ENCODE results near the gene COX5B. TPM values are rescaled to one million over a fixed set of nuclear protein-coding genes. Genes with fewer than 3 reads are reported as not detected.
"Not testable (repeated sequence)": the region's sequence is repeated elsewhere in the genome, so short reads cannot be mapped to it uniquely, and the experiment has no call there.

COX5B gene
- total RNA-seq, 1 donor from 2014 or later, result 142 TPM

GRCh38 chr2:97617911-97618310 lies 28.0 kb upstream of the COX5B start:
- H3K4me1 Mint-ChIP-seq, result peaks cover 11% of the 10 kb centered on the region
- no peak for TF ChIP-seq CTCF (conservative IDR thresholded peaks at IDR 0.05)
- H3K27ac Mint-ChIP-seq (ENCODE audit: unreplicated experiment), result no peak overlapping the region
- no peaks in the 10 kb centered on the region for H3K36me3 Mint-ChIP-seq (ENCODE audit: low read depth)
- DNase-seq (ENCODE audit: low read depth, low spot score), result no peak
- H3K27me3 Mint-ChIP-seq (ENCODE audit: low read depth), result no peaks in the 10 kb centered on the region
- H3K9me3 Mint-ChIP-seq, result peaks cover 4% of the 10 kb centered on the region
- no peak overlapping the region for H3K4me3 Mint-ChIP-seq

DNA sequence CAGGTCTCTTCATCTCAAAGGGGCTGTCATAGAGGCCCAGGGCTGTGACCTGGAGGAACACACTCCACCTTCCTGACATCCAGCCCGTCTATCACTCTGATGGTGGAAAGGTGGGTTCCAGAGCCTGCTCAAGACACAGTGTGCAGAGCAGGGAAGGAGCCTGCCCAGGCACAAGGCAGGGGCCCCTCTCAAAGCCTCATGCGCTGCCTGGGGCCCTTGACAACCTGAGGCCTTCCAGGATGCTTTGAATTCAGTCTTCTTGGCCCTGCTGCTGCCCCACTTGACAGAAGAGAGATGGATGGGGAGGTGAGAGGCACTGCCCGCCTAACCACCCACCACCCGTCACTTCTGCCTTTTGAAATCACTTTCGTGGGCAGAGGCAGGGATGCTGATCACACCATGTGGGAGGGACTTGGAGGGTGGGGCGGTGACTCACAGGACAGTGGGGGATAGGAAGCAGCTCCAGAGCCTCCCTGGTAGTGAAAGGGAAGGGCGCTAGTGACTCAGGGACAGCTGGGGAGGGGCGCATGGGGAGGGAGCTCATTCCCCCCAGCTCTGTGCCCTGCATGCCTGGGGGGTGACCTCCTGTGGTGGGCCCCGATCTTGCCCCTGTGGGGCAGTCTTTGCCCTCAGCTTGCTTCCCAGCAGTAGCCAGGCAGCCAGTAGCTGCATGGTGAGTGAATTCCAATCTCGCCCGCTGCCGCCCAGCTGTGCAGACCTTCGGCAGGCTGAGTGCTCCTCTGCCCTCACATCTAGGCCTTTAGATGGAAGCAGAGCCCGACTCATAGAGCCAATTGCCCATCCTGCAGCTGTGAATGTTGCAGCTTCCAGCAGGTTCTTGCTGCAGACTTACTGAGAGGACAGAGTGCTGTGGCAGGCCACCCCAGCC lies 26.7 kb upstream of the COX5B start:
- not testable (repeated sequence) for H3K27me3 Mint-ChIP-seq (ENCODE audit: low read depth); H3K27ac Mint-ChIP-seq (ENCODE audit: unreplicated experiment); DNase-seq (ENCODE audit: low read depth, low spot score); H3K9me3 Mint-ChIP-seq; H3K4me3 Mint-ChIP-seq; H3K36me3 Mint-ChIP-seq (ENCODE audit: low read depth)
- peaks cover 11% of the 10 kb centered on the region for H3K4me1 Mint-ChIP-seq

DNA sequence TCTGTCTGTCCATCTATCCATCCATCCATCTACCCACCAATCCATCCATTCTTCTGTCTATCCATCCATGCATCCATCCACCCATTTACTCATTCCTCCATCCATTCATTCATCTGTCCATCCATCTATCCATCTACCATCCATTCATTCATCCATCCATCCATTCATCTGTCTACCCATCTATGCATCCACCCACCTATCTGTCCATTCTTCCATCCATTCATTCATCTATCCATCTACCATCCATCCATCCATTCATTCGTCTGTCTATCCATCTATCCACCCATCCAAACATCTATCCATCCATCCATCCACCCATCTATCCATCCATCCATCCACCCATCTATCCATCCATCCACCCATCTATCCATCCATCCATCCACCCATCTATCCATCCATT lies 25.4 kb upstream of the COX5B start:
- H3K4me3 Mint-ChIP-seq; H3K36me3 Mint-ChIP-seq (ENCODE audit: low read depth); H3K27me3 Mint-ChIP-seq (ENCODE audit: low read depth); H3K27ac Mint-ChIP-seq (ENCODE audit: unreplicated experiment); DNase-seq (ENCODE audit: low read depth, low spot score); H3K9me3 Mint-ChIP-seq: not testable (repeated sequence)
- H3K4me1 Mint-ChIP-seq, result peaks cover 11% of the 10 kb centered on the region

DNA sequence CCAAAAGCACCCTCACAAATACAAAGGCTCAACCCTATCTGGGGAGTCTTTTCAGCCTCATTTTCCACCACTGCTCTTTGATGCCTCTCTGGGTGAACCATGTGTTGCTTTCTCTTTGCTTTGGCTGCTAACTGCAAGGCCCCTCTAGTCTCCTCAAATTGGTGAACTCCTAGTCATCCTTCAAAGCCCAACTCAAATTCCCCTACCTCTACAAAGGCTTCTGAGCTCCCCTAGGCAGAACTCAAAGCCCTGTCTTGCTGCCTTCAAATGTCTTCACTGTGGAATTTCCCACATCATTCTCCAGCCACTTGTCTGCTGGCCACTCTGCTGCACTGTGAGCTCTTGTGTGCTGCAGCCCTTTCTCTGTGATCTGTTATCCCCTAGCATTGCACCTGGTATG lies 22.9 kb upstream of the COX5B start:
- H3K4me3 Mint-ChIP-seq; H3K27ac Mint-ChIP-seq (ENCODE audit: unreplicated experiment); DNase-seq (ENCODE audit: low read depth, low spot score); H3K36me3 Mint-ChIP-seq (ENCODE audit: low read depth); H3K9me3 Mint-ChIP-seq; H3K27me3 Mint-ChIP-seq (ENCODE audit: low read depth): not testable (repeated sequence)
- H3K4me1 Mint-ChIP-seq, result peaks cover 11% of the 10 kb centered on the region

DNA sequence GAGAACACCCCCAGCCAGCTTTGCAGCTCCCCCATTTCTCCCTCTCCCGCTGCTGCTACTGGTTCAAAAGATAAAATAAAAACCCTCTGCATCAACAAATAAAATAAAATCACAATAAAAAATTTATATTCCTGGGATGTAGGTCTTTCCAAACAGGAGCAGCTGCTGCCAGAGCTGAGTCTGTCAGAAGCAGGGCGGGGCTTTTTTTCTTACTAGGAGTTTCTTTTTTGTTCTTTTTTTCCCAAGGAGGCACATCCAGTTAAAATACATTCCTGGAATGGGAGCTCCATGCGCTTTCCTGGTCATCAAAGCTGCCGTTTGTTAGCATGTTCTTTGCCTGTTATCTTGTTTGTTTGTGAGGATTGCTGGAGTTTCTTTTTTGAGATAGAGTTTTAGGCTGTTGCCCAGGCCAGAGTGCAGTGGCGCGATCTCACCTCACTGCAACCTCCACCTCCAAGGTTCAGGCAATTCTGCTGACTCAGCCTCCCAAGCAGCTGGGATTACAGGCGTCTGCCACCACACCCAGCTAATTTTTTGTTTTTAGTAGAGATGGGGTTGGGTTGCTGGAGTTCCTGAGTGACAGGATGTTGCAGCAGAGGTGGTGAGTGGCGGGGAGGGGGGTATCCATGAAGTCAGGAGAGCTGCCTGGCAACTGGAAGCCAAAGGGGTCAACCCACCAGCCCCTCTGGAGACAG lies 20.4 kb upstream of the COX5B start:
- not testable (repeated sequence) for H3K4me3 Mint-ChIP-seq; H3K27me3 Mint-ChIP-seq (ENCODE audit: low read depth); H3K27ac Mint-ChIP-seq (ENCODE audit: unreplicated experiment); DNase-seq (ENCODE audit: low read depth, low spot score); H3K36me3 Mint-ChIP-seq (ENCODE audit: low read depth); H3K9me3 Mint-ChIP-seq; H3K4me1 Mint-ChIP-seq

- not testable (repeated sequence) for H3K4me3 Mint-ChIP-seq; H3K4me1 Mint-ChIP-seq; H3K36me3 Mint-ChIP-seq (ENCODE audit: low read depth); DNase-seq (ENCODE audit: low read depth, low spot score); H3K27ac Mint-ChIP-seq (ENCODE audit: unreplicated experiment); H3K27me3 Mint-ChIP-seq (ENCODE audit: low read depth); H3K9me3 Mint-ChIP-seq
These were observed 19.8 kb upstream of the COX5B start for GRCh38 chr2:97626049-97626430.

DNA sequence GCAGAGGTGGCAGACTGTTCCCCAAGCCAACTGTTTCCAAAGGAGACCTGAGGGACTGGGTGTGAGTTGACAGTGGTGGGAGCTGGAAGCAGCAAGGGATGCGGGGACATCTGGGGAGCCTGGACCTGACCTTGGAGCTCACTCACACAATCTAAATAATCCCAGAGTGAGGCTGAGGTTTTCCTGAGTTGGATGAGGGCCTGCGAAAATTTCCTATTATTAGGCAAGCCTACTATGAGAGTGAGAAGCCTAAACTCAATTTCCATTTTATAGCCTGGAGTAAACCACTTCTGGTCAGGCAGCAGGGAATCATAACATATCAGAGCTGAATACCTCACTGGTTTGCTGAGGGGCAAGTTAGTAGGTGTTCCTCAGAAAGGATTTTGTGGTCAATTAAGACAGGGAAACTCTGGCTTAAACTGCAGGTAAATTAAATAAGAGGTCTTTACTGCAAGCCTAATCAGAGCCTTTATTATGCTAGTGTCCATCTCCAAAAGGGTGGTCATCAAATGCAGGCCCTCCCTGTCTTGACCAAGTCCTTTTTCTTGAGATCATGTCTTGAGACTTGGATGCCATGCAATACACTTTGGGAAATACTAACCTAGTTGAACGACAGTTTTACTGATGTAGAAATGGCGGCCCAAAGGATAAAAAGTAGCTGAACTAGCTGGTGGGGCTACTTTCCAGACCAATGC lies 1.7 kb upstream of the COX5B start:
- no peaks in the 10 kb centered on the region for H3K36me3 Mint-ChIP-seq (ENCODE audit: low read depth)
- peaks cover 6% of the 10 kb centered on the region for H3K27me3 Mint-ChIP-seq (ENCODE audit: low read depth)
- H3K27ac Mint-ChIP-seq (ENCODE audit: unreplicated experiment), result no peak overlapping the region
- DNase-seq (ENCODE audit: low read depth, low spot score), result no peak
- no peak for TF ChIP-seq CTCF (conservative IDR thresholded peaks at IDR 0.05)
- H3K4me1 Mint-ChIP-seq, result peaks cover 18% of the 10 kb centered on the region
- no peaks in the 10 kb centered on the region for H3K9me3 Mint-ChIP-seq
- H3K4me3 Mint-ChIP-seq, result peak overlapping the region; percentile 66

Measured in neural crest cell (in vitro differentiated cells).